Measurements from ENCODE around the gene CHRM4.

Gene CHRM4

DNA sequence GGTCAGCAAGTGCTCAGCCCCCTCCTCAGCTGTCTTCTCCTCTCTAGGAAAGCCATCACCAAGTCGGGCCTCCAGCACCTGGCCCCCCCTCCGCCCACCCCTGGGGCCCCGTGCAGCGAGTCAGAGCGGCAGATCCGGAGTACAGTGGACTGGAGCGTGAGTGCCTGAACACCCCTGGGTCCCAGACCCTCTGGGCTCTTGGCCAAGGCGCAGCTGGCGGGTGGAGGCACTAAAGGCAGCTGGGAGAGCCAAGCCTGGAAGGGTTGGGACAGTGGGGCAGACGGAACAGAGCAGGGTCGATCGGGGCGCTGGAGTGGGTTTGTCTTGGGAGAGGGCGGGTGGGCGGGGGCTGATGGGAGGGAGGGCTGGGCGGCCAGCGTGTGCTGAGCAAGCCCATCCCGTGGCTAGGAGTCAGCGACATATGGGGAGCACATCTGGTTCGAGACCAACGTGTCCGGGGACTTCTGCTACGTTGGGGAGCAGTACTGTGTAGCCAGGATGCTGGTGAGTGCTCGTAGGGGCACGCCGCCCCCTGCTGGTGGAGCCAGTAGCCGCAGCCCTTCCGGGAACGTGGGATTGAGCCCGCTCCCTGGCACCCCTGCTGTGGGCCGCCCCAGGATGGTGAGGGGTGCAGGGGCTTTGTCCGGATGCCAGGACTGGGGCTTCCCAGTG lies 24.2 kb downstream of the CHRM4 start:
- DNase-seq (ENCODE audit: low read depth) = no peak

DNA sequence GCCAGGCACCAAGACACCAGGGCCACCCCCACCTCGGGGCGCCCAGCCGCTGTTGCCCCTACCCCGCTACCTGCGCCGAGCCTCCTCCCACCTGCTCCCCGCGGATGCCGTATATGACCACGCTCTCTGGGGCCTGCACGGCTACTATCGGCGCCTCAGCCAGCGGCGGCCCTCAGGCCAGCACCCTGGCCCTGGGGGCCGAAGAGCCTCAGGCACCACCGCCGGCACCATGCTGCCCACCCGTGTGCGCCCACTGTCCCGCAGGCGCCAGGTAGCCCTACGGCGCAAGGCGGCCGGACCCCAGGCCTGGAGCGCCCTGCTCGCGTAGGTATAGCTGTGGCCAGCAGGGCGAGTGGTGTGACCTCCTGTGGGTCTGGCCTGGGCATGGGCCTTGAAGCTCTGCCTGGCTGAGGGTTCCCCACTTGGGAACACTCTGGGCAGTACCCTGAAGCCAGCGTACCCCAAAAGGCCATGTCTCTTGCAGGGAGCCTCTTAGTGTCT lies 24.9 kb downstream of the CHRM4 start:
- no peak for DNase-seq (ENCODE audit: low read depth)

DNA sequence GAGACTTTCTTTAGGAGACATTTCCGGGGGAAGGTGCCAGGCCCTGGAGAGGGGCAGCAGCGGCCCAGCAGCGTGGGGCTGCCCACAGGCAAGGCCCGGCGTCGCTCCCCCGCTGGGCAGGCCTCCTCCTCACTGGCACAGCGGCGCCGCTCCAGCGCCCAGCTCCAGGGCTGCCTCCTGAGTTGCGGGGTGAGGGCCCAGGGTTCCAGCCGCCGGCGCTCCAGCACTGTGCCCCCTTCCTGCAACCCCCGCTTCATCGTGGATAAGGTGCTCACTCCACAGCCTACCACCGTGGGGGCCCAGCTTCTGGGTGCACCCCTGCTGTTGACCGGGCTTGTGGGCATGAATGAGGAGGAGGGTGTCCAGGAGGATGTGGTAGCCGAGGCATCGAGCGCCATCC lies 25.3 kb downstream of the CHRM4 start:
- DNase-seq (ENCODE audit: low read depth) = no peak

DNA sequence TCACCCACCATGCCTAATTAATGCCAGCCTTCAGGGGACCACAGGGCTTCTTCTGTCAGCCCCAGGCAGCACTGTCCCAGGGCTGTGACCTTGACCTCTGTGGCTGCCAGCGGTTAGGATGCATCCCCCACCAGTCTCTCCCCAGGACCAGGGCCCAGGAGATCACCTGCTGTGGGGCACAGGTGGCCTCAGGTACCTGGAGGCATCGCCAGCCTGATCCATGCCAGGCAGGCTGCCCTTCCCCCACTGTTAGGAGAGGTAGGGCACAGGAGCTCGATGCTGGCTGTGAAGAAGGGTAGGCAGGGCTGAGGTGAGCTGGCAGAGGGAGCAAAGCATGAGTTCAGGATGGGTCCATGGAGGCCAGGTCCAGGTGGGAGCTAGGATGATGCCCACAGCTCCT lies 26.8 kb downstream of the CHRM4 start:
- no peak for DNase-seq (ENCODE audit: low read depth)

DNA sequence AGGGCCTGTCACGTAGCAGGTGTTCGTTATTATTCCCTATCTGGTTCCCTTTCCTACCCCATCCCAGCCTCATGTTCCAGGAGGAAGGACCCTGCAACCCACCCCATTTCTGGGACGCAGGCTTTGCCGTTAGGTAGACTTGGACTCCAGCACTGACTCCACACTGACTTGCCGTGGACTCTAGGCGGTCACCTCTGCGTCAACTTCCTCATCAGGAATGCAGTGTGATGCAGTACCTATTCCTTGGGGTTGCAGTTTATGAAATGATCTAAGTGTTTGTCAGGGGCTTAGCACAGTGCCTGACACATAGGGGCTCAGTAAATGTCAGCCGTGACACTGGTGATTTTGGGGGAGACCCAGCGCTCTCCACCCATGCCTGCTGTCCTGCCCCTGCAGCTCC lies 27.5 kb downstream of the CHRM4 start:
- no peak for DNase-seq (ENCODE audit: low read depth)

DNA sequence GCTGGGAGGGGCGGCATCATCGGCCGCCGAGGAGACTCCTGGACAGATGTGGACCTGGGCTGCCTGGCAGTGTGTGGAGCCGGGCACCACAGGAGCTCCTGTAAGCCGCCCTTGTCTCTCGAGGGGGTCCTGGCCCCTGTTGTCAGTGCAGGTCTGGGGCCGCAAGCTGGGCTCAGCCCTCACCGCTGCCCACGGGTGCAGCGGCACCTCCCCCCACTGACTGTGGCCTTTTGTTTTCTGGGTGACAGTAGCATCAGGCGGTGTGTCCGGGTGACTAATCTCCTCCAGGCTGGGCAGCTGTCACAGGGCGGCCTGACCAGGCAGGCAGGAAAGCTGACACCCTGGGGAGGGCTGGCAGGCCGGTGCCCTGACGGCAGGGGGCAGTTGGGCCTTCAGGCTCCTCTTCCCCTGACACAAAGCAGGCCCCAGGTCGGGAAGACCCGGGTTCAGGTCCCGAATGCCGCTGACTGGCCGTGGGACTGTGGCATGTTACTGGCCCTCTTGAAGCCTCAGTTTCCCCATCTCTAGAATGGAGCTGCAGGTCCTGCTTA lies 28.0 kb downstream of the CHRM4 start:
- no peak for DNase-seq (ENCODE audit: low read depth)

DNA sequence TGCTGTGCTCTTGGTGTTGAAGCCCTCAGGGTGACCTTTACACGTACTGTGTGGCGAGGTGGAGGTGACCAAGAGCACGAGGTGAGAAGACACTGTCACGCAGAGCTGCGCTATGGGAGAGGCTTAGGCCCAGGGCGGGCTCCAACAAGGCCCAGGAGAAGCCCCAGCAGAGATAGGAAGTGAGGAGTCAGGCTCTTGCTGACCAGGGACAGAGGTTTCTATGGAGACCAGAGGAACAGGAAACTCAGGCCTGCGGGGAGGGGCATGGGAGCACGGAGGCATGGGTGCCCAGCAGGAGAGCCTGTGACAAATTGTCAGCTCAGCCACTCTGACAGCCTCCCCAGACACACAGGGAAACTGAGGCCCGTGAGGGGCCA lies 28.6 kb downstream of the CHRM4 start:
- DNase-seq (ENCODE audit: low read depth) = no peak

DNA sequence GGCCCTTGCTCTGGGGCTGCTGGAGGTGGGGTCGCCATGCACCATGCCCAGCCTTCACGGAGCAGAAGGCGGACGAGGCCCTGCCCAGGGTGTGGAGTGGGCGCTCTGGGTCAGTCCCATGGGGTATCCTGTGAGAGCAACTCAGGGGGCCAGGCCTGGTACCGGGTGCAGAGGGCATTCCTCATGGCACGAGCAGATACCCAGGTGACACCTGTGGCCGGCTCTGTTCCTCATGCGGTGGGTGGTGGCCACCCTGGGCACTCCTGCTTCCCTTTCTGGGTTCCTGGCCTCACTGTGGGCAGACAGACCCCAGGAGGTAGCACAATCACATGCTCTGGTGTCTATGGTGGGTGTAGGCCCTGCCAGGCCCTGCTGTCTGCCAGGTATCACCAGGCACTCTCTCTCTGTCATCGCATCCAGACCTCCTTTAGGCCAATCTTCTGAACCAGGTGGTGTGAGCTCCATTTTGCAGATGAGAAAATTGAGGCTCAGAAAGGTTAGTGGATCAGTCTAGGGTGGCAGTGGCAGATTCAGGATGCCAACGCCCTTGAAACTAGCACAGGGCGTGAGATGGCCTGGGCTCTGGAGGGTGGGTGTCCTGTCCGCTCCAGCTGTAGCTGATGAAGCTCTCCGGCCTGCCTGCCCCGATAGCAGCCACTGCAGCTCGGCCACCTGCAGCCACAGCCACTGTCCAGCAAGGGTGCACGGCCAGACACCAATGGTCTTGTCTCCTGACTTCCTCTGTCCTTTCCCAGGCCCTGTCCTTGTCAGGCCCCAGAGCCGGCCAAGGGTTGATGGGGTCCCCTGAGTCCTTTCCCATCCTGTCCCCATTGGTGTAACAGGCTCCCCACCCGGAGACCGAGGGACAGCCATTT lies 29.2 kb downstream of the CHRM4 start:
- DNase-seq (ENCODE audit: low read depth) = no peak

DNA sequence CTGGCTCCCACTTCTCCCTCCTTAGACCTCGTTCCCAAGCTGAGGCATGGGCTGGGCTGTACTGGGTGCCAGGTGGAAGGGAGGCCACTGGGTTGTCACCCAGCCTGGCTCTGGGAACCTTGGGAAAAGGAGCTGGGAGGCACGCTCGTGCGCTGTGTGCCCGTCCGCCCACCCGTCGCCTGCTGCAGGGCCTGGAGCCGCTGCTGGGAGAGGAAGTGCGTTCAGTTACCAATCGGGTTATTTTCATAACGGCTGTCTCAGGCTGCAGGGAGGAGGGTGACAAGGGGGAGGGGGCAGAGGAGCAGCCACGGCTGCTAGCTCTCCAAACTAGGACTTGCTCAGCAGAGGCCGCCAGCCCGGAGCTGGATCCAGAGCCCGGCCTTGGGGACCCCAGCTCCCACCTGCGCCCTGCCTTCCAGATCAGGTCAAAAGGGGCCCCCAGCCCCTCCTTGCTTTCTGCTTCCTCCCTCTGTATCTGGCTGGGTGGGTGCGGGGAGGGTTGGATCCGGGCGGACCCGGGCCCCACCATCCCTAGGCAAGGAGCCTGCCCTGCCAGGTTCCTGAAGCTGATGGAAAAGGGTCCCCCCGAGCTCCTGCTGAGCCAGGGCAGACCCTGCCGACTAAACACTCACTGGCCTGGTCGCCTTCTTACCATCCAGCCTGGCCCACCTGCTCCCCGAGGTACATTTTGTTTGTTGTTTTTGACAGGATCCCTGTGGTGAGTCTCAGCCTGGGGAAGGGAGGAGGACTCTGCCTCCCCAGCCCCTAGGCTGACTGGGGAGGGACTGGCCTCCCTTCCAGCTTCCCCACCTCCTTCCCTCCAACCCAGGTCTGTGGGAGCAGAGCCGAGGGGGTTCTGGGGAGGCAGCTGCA lies 30.1 kb downstream of the CHRM4 start:
- no peak for DNase-seq (ENCODE audit: low read depth)

DNA sequence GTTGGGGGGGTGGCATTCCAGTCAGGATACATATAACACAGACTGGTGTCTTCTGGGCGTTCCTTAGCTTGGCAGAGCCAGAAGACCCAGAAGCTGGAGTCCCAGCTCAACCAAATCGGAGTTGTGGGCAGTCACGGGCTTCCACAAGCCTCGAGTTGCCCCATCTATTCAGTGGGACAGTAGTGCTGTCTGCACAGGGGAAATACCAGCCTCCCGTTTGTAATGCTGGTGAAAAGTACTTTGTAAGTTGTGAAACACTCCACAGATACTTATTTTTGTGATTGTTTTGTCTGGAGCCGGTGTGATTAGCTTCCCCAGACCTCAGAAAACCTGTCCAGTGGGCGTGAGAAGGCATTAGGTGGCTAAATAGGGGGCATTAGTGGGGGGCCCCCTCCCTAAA lies 30.7 kb downstream of the CHRM4 start:
- no peak for DNase-seq (ENCODE audit: low read depth)

DNA sequence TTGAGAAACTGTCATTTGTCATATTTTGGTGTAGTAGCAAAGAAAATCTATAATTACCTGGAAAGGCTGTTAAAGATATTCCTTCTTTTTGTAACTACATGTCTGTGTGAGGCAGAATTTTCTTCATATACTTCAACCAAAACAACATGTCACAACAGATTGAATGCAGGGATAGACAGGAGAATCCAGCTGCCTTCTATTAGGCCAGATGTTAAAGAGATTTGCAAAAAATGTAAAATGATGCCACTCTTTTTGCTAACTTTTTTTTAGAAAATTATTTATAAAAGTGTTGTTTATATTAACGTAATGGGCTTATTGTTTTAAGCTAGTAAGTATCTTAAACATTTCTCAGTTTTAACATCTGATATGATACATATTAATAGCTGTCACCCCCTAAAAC lies 31.6 kb downstream of the CHRM4 start:
- no peak for DNase-seq (ENCODE audit: low read depth)

DNA sequence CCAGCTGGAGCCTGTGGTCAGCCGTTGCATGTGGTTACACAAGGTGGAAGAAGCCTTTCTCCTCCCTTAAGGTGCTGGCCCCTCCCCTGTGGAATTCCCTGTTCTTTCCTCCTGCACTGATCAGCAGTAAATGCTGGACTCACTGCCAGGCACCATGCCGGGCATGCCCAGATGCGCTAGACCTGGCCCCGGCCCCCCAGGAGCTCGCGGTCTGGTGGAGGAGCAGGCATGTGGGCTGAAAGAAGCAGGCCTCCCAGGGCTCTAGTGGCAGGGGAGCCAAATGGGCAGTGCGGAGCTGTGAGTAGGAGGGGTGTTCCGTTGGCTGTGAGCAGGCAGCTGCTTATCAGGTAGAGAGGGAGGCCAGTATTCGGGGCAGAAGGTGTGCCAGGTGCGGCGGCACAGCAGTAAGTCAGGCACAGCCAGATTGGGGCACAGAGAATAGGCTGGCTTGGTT lies 34.1 kb downstream of the CHRM4 start:
- no peak for DNase-seq (ENCODE audit: low read depth)

DNA sequence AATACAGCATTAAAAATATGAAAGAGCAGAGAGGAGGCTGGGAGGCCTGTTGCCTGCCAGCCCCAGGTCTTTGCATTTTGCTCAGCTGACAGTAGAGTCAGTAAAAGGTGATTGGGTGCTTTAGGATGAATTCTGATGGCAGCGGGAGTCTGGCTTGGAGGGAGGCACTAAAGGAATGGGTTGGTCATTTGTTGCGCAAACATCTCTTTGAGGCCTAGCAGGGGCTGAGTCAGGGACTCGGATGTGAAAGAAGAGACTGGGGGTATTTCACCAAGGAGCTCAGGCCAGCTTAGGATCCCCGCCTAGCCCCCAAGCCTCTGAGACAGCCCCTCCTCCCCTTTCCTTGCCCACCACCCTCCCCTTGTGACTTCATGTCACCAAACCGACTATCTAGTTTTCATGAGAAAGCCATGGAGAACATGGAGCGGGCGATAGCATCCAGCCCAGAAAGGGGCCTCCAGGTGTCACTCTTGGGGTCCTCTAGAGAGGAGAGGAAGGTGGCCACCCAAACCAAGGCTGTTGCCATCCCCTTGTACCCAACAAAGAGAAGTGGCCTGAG lies 34.6 kb downstream of the CHRM4 start:
- no peak for DNase-seq (ENCODE audit: low read depth)

DNA sequence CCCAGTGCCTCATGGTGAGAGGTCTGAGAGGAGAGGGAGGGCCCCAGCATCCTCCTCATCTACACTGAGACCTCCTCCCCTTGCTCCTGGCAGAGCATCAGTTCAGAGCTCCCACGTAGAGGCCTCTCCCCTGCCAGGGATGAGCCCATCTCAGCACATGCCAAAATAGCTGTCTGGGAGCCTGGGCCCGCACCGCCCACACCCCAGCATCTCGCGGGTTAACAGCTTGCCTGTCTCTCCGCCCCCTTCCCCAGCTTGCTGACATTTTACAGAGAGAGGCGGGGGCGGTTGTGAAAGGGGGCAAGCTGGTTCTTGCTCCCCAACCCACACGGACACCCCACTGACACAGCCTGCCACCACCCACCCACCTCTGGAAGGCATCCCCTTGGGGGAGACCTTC lies 37.9 kb downstream of the CHRM4 start:
- no peak for DNase-seq (ENCODE audit: low read depth)

DNA sequence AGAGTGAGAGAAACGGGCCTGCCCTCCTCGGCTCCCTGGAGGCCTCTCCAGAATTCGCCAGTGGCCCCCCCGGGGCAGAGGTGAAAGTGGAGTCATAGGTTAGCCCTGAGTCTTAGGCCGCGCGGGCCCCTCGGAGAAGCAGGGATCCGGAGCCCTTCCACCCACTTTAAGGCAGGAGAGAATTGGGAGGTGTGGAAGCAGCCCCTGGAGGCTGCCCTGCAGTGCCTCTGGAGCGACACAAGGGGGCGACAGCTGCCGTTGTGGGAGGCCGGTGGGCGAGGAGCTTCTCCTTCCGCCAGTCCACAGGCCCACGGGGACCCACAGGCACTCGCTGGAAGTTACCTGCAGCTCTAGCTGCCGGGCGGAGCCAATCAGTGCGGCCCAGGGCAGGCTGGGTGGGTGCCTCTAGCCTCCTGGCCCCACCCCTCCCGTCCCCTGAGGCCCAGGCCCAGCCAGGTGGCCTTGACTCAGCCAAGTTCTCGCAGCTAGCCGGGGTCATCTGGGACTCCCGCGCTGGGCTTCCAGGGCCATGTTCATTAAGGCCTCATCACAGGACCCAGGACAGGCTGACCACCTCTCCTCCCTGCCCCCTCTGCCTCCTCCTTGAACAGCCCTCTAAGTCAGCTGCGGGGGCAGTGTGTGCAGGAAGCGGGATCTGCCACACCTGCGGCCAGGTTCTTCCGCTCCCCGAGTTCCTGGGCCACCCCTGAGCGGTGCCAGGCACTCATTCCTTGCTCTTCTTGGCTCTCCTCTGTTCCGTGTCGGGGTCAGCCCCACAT lies 39.3 kb downstream of the CHRM4 start:
- no peak for DNase-seq (ENCODE audit: low read depth)

DNA sequence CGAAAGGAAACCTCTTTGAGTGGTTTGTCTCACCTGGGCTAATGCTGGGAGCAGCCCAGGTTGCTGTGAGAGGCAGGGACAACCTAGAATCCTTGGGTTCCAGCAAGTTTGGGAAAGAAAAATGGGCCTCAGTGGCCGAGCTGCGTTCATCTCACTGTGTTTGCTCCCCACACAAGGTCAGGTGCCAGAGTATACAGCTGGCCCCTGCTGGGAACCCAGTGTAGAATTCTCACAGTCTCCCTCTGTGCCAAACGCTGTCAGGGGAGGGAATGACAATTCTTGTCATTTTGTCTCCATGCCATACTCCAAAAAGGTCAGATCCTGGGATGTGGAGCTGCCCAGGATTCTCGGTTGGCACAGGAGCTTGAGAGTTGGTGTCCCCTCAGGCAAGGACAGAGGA lies 40.0 kb downstream of the CHRM4 start:
- no peak for DNase-seq (ENCODE audit: low read depth)

DNA sequence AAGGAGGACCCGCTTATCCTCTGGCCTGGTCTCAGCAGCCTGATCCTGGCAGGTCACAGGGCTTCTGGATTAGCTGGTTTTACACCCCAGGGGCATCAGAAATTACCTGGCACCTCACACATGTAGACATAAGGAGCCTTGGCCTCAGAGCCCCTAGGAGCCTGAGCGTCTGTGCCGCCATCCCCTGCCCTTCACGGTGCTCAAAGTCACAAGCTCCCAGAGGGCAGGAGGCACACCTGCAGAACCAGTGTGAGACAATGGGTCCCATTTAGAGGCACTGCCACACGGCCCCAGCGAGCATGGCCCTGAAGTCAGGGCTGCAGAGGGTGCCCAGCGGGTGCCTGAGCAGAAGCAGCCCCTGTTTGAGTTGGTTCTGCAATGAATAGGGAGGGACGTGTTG lies 40.4 kb downstream of the CHRM4 start:
- DNase-seq (ENCODE audit: low read depth) = no peak

DNA sequence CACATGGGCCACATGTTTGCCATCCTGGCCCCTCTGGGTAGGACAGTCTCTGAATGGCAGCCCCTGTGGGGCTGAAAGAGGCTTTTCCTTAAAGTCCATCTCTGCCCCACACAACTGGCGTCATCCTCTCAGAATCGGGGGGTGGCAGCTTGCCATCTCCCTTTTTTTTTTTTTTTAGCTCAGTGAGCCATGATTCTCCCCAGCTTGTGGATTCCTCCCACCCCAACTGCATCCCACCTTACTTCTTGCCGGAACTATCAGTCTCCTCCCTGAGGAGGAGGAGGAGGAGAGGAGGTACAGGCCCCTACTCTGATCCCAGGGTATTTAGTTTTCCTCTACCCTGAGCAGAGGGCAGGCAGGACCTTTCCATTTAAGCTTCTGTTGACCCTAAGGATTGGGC lies 40.9 kb downstream of the CHRM4 start:
- DNase-seq (ENCODE audit: low read depth) = no peak

DNA sequence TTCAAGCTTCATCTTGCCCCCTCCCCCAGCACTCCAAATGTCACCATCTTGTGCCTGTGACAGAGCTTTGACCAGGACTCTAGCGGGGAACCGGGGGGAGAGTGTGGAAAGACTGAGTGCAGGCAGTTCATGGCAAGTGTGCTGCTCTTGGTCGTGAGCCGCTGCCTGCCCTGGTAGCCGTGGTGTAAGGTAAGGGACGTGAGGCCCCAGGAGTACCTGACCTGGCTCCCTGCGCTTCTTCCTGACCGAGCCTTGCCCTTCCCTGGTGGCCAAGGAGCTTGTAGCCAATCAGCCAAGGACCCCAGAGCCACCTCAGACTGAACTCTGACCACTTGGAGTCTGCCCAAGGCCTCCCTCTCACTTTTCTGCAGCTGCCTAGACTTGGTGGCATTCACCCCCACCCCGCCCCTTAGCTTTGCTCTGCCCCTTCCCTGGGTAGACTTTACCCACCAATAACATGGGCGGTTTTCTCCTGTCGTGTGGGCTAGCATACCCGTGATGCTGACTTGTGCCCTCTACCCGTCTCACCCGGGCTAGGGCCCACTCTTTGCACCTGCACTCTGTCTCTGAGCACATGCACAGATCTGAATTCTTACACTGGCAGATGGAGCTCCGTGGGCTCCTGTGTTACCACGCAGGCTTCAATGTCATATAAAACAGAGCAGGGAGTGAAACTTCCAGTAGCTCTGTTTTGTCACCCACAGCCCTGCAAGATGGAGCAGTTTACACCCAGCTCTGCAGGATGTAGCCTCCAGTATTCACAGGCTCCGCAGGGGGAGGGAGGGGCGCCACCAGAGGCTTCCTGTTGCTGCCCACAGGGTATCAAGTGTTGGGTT lies 42.8 kb downstream of the CHRM4 start:
- no peak for DNase-seq (ENCODE audit: low read depth)

DNA sequence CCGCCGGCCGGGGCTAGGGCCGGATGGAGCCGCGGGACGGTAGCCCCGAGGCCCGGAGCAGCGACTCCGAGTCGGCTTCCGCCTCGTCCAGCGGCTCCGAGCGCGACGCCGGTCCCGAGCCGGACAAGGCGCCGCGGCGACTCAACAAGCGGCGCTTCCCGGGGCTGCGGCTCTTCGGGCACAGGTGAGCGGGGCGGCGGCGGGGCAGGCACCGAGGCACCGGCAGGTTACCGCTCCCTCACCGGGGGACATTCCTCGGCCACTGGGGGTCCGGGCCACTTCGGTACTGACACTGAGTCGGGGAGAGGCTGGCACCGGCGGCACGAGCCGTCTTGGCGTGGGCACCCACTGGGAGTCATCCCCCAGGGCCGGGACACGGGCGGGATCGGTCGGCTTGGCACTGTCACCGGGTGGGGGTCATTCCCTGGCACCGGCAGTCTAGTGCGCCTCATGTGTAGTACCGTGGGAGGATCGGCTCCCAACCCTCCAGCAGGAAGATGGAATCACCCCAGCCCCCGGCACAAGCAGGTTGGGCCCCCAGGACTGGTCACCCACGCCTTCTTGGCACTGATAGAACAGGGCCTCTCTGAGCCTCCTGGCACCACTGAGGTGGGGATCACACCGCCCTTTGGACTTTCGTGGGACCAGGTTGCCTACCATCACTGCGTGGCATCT lies 43.8 kb downstream of the CHRM4 start:
- no peak for DNase-seq (ENCODE audit: low read depth)
